AG20443 (cell line): ENCODE results near the gene DOCK4.

ENCODE experiments used
- DNase-seq: peaks from one replicate; pipeline ENCODE4 v3.0.0; 2012; ENCODE audit warnings: low spot score, mixed read lengths

The DOCK4 gene

DNA sequence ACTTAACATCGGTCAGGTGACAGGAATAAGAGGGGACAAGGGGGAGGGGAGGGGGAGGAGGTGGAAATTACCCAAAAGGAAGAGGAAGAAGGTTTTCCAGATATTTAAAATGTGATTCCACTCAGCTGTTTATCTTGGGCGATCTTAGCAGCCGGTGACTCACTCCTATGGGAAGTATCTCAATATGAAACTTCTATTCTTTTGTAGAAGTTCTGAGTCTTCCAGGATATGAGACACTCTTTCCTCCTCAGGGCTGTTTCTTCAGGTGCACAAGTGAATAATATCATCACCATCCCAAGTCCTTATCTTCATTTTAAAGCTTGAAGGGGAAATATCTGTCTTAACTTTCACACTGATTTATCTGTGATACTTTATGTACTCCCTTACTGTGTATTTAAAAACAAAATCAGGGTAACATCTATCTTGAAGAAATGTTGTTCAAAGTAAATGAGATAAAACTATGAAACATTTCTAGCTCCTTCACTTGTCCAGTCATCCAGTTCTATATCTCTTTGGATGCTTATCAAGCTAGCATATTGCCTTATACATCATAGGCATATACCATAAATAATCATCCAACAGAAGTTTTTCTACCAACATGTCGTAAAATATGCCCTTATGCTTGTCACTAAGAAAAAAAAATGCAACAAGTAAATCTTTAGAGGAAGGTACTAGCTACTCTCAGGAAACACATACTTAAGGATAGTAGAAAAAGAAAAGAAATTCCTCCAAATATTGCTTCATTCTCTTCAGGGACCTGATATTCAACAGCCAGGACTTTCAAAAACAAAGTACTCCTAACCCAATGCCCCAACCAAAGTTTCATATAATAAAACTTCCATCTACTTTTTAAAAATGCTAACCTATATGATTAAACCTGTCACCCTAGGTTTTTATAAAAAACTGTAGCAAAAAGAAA is 13.7 kb downstream of the DOCK4 start:
- DNase-seq, result peak; percentile 38

DNA sequence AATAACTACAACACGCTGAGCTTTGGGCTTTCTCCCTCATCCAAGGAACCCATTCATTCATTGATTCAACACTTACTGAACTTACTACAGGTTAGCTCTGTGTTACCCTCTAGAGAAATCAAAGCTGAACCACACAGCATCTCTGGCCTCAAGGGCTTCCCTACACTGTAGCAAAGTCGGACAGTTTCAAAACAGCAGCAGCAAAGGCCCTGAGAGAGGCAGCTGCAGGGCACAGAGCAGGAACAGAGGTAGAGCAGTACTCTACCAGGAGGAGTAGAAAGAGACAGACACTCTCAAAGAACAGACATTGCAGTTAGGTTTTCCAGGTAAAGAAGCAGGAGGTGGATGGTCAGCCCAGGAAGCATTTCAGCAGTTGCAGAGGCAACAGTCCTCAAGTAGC is 16.1 kb downstream of the DOCK4 start:
- DNase-seq, result no peak

DNA sequence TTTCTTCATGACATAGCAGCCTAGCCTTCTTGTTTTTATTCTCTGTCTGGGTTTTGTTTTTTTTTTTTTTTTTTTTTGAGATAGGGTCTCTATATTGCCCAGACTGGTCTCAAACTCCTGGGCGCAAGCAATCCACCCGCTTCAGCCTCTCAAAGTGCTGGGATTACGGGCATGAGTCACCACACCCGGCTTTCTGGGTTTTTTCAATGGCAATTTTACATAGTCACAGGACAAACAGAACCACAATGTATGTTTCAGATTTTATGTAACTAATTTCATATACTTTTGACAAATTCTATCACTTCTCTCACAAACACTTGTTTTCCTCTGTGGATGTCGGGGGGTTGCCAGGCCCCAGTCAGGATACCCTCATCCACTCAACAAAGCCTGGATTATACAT is 16.5 kb downstream of the DOCK4 start:
- no peak for DNase-seq

DNA sequence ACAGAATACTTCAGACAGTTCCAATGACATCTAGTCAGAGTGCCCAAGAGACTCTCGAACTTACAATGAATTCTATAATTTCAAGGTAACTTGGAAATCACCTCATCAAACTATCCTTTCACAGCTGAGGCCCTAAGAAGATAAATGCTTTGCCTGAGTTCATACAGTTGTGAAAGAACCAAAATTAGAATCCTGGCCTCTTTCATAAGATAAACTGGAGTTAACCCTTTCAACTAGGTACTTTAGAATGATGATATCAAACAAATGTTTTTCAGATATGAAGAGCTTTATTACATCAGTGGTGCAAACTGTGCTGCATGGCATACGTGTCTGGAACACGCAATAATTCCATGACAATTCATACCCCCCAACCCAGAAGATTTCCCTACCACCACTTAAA is 17.9 kb downstream of the DOCK4 start:
- DNase-seq, result no peak

DNA sequence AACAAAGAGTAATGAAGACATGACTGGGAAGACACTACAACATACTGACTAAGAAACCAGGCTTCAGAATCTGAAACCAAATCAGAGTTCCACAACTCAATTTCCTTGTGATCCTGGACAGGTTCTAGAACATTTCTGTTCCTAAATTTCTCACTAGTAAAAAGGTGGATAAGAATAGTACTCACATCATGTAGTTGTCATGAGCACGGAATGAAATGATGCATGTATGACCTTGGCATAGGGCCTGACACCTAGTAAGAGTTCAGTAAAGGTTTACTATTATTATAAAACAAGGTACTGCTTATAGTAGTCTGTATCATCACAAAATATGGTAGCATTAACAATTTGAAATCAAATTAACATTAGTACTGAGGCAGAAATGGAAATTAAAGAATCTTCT is 19.9 kb downstream of the DOCK4 start:
- DNase-seq, result no peak

DNA sequence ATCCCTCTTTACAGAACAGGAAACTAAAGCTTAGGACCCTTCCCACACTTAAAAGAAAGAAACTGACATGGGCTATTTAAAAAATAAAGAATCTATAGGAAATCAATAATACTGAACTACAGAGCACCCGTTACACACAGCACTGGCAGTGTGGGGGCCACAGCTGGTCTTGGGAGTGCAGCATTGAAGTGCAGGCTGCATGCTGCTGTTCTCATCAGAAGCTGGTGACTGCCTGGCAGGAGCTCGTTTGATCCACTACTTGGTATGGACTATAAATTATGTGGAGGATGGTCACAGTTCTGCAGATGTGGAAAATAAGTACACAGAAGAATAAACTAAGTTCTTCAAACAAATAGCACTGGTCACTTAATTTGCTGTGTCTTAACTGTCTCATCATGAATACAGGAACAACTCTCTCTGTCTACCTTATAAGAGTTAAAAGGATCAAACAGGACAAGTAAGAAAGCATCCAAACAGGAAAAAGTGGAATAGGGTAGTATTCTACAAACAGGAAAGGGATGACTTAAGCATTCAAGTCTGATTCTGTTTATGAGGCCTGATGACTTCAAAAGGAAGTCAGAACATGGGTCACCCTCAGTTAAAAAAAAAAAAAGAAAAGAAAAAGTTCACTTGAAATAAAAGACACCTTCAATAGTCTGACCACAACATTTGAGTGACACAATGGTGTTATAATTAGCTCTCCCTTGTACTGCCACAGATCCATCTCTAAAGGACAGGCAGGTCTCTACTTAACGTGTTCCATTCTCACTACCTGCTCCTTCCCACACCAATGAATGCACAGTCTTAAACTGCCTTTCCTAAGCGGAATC is 21.0 kb downstream of the DOCK4 start:
- no peak for DNase-seq

DNA sequence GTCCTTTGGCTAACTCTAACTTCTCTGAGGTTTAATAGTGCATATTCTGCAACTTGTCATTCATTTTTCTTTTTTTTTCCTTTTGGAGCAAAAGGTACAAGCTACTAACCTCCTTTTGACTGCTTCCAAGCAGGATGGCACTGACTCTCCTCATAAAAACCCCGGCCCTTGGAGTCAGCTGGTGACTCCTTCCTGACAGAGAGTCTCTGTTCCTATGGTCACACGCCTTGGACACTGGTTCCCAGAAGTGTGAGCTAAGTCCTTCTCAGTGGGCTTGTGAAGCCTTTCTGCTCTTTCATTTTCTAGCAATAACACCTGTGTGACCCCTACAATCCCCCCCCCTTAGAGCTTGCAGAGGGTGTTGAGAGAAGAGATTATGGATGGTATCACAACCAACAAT is 21.7 kb downstream of the DOCK4 start:
- DNase-seq, result no peak

DNA sequence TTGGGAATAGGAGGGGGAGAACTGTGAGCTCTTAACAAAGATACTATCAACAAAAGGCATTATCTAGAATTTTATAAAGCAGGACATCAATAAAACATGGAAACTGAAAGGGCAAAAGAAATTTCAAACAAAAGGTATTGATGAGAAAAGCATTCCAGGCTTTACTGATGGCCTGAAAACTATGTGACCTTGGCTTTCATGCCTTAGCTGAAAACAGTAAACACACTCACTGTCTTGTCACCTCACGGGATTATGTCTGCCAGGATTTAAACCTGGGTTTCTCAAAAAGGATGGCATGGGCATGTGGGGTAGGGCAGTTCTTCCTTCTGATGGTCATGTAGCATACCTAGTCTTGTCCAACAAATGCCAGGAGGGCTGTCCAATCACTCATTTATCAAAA is 22.9 kb downstream of the DOCK4 start:
- DNase-seq, result no peak

DNA sequence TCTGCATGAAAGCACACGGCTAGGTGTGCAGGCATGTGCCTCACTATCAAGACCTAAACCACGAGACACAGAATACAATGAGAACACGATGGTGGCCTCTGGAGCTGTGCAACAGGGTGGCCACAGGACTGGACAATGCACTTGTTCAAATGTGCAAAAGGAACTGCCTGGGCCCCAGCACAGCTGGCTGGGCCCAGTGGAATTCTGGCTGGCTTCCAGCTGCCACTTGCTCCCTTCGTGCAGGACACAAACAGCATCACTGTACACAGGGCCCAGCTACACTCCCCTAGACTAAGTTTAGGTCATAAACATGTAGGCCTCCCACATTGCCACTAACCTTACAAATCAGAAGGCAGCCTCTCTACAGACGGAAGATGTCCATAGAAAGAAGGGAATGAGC is 23.4 kb downstream of the DOCK4 start:
- DNase-seq, result no peak

DNA sequence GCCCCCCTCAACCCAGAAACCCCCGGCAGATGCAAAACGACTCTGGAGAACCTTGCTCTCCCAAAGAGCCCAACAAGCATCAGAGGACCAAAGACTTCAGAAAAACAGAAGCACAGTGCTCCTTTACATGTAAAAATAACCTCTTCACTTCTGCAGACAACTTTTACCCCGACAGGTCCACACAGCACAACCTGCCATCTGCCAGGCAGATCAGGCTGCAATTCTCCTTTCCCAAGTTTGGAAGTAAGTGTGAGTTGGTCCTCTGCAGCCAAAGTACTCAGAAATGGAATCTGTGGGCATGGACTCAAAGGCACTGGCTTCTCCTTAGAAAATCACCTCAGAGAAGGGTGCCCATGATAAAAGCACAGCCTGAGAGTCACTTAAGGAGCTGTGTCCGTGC is 26.0 kb downstream of the DOCK4 start:
- no peak for DNase-seq

DNA sequence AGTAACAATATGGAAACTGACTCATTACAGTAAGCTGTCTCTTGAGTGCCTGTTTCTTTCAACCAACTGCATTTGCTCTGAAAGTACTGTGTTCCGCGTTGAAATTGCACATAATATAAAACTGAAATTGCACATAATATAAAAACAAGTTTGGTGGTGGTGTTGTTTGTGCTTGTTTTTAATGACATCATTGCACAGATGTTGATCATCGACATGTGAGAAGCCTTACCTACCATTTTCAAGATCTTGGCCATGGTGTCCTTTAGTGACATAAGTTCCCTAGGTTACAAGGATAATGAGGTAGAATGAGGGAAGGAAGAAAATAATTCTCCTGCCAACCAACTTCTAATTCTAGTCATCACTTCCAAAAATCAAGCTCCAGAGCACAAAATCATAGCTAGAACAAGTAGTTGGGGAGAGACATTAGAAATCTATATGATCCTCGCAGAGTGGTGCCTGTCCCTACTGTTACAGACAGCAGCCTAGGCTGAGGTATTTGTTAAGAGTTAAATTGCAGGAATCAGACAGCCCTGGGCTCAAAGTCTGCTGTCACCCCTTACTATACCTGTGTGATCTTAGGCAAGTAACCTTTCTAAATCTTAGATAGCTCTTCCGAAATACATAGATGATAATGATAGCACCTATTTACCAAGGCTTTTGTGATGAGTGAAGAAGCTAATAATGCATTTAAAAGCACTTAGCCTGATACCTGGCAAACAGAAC is 29.3 kb downstream of the DOCK4 start:
- no peak for DNase-seq

DNA sequence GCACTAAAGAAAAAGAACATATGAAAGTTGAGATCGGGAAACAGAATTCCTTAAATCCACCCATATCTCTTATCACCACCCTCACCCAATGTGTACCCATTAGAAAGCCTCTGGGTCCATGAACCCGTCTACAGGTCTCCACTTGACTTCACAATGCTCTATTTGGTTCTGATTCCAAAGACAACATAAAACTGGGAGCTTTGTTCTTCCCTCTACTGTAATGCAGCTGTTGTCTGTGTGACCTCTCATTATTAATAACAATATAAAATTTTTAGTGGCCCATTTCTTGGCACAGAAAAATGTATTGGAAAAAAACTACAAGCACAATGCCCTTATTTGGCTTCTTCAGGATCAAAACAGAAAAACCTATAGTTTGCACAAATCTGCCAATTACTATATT is 30.0 kb downstream of the DOCK4 start:
- DNase-seq, result no peak

DNA sequence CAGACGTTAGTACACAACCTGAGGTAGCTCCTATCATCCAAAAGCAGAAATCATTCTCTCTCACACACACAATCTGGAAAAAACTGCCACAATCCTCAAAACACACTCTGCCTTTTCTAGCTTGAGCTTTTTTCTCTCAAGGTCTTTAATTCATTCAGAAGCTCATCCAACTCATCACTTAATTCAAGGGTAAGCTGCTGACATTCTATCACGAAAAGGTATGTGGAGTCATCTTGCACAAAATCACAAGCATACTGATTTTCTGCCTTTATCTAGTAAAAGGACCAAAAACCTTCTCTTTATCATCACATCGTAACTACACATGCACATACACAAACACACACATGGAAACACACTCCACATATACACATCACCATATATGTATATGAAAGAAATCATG is 32.0 kb downstream of the DOCK4 start:
- DNase-seq, result no peak

DNA sequence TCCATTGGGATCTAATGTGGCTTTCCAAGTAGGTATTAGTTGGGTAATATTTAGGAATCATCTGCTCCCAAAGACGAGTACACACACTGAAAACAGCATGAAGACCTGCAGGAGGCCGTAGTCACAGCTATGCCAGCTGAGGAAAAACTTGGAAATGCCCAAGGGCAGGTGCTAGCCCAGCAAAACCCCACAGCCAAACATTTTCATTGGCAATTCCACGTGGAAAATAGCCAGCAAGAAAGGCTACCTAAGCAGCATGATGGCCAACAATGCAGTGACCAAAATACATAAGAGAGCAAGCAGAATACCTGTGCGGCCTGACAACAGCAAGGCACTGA is 32.7 kb downstream of the DOCK4 start:
- no peak for DNase-seq

DNA sequence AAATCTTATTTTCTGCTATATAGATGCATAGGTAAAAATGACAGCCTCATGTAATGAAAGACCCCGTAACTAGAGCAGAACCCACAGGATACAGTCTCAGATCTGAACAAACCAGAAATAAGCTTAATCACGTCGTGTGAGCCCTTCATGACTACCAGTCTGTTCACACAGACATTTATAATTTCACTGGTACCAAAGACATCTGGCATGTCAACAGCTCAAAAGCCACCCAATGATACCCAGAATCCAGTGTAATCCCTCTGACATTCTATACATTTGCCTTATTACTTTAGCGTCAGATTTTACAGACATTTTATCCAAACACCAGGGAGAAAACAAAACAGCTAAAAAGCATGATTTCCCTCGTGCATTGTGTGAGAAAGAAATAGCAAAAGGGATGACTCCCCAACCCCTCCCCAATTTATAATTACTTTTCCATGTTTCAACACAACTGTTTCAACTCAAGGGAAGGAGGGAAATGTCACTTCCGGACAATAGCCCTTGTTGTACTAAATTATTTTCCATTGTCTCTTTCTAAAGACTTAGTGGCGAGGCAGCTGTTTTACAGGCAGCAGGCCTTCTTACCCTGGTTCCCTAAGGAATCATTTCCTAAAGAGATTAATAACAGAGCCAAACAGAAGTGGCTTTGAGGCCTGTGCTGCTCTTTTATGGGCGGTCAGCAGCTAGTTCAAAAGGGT is 33.2 kb downstream of the DOCK4 start:
- peak; percentile 13 for DNase-seq

DNA sequence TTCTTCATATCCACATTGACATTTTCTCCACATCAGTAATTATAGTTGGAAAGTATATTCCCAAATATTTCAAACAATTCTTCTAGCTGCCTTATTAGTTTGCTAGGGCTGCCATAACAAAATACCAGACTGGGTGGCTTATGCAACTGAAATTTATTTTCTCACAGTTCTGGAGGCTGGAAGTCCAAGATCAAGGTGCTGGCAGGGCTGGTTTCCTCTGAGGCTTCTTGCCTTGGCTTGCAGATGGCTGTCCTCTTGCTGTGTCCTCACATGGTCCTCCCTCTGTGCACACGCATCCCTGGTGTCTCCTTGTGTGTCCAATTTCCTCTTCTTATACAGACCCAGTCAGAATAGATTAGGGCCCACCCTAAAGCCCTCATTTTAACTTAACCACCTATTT is 34.5 kb downstream of the DOCK4 start:
- no peak for DNase-seq

DNA sequence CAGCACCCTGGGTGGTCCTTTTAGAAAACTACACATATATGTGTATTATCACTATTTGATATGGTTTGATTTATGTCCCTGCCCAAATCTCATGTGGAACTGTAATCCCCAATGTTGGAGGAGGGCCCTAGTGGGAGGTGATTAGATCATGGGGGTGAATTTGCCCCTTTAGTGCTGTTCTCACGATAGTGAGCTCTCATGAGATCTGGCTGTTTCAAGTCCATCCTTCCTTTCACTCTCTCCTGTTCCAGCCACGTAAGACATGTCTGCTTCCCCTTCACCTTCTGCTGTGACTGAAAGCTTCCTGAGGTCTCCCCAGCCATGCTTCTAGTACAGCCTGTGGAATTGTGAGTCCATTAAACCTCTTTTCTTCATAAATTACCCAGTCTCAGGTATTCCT is 37.3 kb downstream of the DOCK4 start:
- DNase-seq, result no peak

DNA sequence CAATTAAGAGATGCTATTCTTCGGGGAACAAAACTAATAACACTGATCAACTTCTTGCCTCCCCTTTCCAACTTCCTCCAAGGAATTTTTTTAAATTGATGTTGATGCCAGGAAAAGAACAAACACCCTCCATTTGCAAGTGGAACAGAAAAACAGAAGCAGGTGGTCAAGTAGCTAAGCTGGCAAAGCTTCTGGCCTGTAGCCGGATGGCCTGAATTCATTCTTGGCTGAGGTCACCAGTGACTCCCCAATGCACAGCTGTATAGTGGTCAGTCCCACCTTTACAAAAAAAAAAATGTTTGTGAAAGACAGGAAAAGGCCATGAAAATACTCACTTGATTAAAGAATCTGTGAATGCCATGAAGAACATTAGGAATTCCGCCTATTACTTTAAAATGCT is 39.1 kb downstream of the DOCK4 start:
- DNase-seq, result no peak

DNA sequence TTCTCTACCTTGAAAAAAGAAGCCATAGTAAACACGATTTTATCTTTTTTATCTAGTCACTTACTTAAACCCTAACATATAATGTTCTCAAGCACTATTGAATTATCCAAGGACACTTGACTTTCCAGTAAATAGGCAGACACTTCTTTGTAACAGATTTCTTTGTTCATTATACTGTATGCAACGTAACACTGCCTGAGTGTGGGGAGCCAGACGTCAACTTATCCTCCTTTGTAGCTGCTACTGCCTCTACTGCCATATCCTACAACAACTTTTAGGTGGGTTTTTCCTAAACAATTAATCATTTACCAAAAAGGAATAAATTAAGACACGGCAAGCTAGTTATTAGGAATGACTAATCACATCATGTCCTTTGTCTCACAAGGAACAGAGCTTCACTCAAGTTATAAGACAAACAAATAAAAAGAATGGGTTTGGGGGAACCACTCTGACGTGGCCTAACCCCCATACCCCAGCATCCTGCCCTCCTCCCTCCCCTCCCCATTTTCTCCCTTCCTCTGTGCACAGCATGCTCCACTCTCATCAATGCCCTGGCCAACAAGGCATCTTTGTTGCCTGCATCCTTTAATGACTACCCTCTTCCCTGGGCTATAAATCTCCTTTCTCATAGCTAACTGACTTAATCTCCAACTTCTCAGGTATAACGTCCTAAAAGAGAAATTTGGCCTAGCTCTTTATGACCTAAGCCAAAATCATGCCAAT is 43.3 kb downstream of the DOCK4 start:
- no peak for DNase-seq

DNA sequence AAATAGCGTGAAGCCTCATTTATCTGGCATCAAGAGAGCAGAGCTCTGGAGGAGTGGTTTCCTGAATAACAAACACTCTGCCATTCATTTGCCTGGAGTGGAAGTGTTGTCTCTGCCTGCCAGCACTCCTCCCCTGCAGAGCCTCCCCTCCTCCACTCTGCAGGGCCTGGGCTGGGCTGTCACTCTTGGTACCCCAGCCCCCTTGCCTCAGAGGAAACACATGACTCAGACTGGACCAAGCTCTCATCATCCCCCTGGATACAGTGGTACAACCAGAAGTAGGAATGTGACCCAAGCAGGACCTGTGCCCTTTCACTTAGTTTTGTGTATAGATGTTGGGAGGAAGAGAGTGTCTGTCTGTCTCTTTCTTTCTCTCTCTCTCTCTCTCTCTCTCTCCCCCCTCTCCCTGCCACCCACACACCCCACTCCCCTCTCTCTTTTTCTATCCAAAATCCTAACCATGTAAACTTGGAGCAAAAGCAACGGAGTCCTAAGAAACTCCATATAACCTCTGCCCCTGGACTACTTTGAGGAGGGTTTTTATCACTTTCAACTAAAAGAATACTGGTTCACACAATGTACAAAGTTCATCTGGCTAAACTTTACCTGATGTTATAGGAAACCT is 43.9 kb downstream of the DOCK4 start:
- DNase-seq, result no peak
